Effector memory CD8-positive, alpha-beta T cell (primary cell): ENCODE results near the gene DCTN1.
"Not testable (repeated sequence)": the region's sequence is repeated elsewhere in the genome, so short reads cannot be mapped to it uniquely, and the experiment has no call there.

ENCODE experiments used
- ATAC-seq: fragments of 150-1000 bp; cut with Tn5 transposase; replicated peaks from 2 replicates; pipeline ENCODE4 v1.10.0; 2021; ENCODE audit warnings: mild to moderate bottlenecking, moderate library complexity
- DNase-seq, 3 experiments: peaks; one replicate each; pipeline ENCODE4 v3.0.0; 2021
- H3K27ac Mint-ChIP-seq, 2 donors: one replicate each; pipeline ENCODE4 v1.8.0; 2022; ENCODE audit warnings: mild to moderate bottlenecking in 2 of 2, mixed read lengths in 2 of 2, moderate library complexity in 2 of 2
- H3K27me3 Mint-ChIP-seq, 2 donors: one replicate each; pipeline ENCODE4 v1.8.0; 2022; ENCODE audit warnings: mixed read lengths in 2 of 2
- H3K36me3 Mint-ChIP-seq: one replicate; pipeline ENCODE4 v1.8.0; 2022; ENCODE audit warnings: mild to moderate bottlenecking, moderate library complexity, mixed read lengths; ENCODE audit not compliant: insufficient read depth
- H3K4me1 Mint-ChIP-seq, 2 donors: one replicate each; pipeline ENCODE4 v1.8.0; 2022; ENCODE audit warnings: low read depth in 2 of 2, mixed read lengths in 2 of 2
- H3K4me3 Mint-ChIP-seq, 2 donors: one replicate each; pipeline ENCODE4 v1.8.0; 2022; ENCODE audit warnings: mild to moderate bottlenecking in 2 of 2, mixed read lengths in 2 of 2, moderate library complexity in 2 of 2
- H3K9me3 Mint-ChIP-seq, 2 donors: one replicate each; pipeline ENCODE4 v1.8.0; 2022; ENCODE audit warnings: mixed read lengths in 2 of 2

DCTN1 gene

DNA sequence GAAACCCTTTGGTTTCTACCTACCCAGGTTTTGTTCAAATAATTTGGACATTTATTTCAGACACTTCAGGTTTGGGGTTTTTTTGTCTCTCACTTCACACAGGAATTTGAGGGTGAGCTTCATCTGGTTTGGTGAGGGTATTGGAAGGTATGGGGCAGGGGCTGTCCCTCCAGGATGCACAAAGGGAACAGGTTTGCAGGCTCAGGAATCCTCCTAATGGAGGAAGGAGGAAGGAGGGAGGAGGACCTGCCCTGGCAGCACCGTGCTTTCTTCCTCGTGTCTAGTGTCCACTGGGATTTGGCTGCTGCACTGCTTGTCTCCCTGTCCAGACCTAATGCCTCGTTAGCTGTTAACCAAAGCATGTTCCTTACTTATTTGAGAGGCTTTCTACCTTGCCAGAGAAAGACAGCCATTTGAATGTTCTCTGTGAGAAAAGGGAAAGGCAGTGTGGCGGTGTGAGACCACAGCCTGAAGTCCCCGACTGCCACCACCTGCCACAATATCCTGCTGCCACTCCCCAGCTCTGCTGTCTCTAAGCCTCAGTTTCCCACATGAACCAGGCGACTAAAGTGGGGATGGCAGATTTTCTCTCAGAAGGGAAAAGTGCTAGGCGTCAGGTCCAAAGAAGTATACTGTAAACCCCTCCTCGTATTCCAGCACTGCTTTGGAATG, 34.7 kb downstream of the DCTN1 start:
- Mint-ChIP-seq H3K36me3 (no peaks in the 10 kb centered on the region), H3K4me1 (peaks cover 0 to 2% of the 10 kb centered on the region in 2 donors), H3K27me3 (peaks cover 0 to under 1% of the 10 kb centered on the region in 2 donors), H3K9me3 (no peaks in the 10 kb centered on the region), H3K4me3 (no peak overlapping the region), H3K27ac (no peak overlapping the region)
- ATAC-seq = no peak
- no peak for DNase-seq

DNA sequence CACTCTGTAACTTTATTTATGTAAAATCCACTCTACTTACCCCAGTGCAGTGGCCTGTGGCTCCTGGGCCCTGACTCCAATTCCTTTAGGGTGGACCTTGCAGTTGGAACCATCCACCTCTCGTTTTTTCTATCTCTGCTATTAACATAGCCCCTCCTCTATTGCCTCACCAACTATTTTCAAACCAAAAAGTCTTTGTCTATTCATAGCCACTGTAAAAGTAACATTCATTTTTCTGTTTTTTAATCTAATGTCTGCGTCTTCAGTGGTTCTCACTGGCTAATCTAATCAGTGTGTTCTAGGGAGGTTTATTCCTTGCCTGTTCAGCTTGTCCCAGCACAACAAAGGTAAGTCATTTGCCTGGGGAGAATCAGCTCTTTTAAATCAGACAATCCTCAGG, 36.8 kb downstream of the DCTN1 start, which contains the start of gene SLC4A5:
SLC4A5 (minus strand) TSS at position 101 of the 400 bp plus-strand sequence. CDS start 28,393 bp downstream, outside the sequence.
- Mint-ChIP-seq H3K27me3 (peaks cover 0 to 5% of the 10 kb centered on the region in 2 donors), H3K4me3 (no peak within 1 kb of the TSS), H3K9me3 (no peaks in the 10 kb centered on the region), H3K27ac (no peak within 1 kb of the TSS), H3K36me3 (no peaks in the 10 kb centered on the region), H3K4me1 (peaks cover 0 to 2% of the 10 kb centered on the region in 2 donors)
- ATAC-seq (no peak), DNase-seq (no peak)

DNA sequence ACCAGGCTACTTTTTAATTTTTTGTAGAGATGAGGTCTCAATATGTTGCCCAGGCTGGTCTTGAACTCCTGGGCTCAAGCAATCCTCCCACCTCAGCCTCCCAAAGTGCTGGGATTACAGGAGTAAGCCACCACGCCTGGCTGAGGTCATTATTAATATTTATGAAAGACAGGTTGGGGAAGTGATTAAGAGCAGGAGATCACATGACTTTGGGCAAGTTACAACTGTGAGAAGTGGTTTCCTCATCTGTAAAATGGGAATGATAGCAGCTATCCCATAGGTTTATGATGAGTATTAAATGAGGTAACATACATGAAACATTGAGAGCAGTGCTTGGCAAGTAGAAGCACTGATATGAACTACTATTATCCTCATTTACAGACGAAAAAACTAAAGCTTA, 43.9 kb downstream of the DCTN1 start:
- not testable (repeated sequence) for DNase-seq, H3K36me3 Mint-ChIP-seq, H3K9me3 Mint-ChIP-seq, H3K4me1 Mint-ChIP-seq, H3K27me3 Mint-ChIP-seq, H3K27ac Mint-ChIP-seq, ATAC-seq, H3K4me3 Mint-ChIP-seq

DNA sequence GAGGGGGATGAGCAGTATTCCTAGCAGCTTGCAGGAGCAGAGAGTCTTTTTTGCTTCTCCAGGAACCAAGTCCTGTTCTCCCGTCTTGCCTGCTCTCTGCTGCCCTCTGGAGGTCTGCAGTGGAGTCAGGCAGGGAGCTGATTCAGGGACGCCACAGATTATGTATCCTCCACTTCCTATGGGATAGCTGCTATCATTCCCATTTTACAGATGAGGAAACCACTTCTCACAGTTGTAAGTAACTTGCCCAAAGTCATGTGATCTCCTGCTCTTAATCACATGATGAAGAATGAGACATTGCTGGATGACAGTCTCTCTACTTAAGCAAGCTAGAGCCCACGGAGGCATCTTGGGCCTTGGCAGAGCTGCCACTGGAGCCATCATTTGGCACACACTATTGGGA, 45.2 kb downstream of the DCTN1 start:
- H3K27ac Mint-ChIP-seq = no peak overlapping the region
- no peaks in the 10 kb centered on the region for H3K4me1 Mint-ChIP-seq
- DNase-seq = peak; percentile 71 to 73 (median 71)
- no peaks in the 10 kb centered on the region for H3K27me3 Mint-ChIP-seq
- ATAC-seq = peak; percentile 70
- no peaks in the 10 kb centered on the region for H3K36me3 Mint-ChIP-seq
- no peaks in the 10 kb centered on the region for H3K9me3 Mint-ChIP-seq
- no peak overlapping the region for H3K4me3 Mint-ChIP-seq

DNA sequence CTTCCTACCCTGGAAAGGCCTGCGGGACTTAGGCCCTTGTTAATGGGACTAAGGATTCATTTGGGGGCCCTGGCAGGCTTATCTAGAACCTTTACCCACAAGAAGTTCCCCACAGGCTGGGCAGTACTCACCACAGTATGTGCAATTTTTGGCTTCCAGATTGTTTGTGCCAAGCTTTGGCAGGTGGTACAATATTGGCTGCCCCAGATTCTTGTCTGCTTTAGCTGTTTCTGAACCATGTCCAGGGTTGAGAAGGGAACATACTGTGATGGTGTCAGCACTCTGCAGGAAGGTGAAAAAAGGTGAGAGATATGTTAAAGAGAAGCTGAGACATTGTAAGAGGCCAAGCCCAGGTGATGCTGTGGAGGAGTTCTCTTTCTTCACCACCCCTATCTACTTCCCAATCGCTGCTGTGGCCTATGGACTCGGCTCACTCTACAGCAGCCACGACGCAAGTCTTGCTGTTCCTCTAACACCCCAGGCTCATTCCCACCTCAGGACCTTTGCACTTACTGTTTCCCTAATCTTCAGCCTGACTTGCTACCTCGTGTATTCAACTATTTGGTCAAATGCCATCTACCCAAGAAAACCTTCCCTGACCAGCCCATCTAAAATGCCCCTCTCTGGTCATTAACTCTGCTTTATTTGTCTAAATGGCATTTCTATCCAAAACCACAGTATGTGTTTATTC, 46.1 kb downstream of the DCTN1 start:
- Mint-ChIP-seq H3K36me3 (no peaks in the 10 kb centered on the region), H3K27ac (no peak overlapping the region), H3K4me1 (no peaks in the 10 kb centered on the region), H3K9me3 (no peaks in the 10 kb centered on the region), H3K4me3 (no peak overlapping the region), H3K27me3 (no peaks in the 10 kb centered on the region)
- no peak for DNase-seq
- ATAC-seq = no peak

DNA sequence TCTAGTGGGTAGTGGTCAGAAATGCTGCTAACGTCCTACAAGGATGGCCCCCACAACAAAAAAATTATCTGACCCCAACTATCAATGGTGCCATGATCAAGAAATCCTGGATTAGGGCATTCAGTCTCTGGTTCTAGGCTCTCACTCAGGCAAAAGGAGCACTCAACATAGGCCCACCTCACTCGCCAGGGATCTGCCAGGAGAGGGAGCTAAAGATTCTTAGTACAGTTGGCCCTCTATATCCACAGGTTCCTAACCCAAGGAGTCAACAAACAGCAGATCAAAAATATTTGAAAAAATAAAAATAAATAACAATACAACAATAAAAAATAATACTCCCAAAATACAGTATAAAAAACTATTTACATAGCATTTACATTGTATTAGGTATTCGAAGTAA, 46.9 kb downstream of the DCTN1 start:
- Mint-ChIP-seq H3K36me3 (no peaks in the 10 kb centered on the region), H3K4me3 (no peak overlapping the region), H3K4me1 (no peaks in the 10 kb centered on the region), H3K27ac (no peak overlapping the region), H3K27me3 (no peaks in the 10 kb centered on the region), H3K9me3 (no peaks in the 10 kb centered on the region)
- DNase-seq (no peak), ATAC-seq (no peak)

DNA sequence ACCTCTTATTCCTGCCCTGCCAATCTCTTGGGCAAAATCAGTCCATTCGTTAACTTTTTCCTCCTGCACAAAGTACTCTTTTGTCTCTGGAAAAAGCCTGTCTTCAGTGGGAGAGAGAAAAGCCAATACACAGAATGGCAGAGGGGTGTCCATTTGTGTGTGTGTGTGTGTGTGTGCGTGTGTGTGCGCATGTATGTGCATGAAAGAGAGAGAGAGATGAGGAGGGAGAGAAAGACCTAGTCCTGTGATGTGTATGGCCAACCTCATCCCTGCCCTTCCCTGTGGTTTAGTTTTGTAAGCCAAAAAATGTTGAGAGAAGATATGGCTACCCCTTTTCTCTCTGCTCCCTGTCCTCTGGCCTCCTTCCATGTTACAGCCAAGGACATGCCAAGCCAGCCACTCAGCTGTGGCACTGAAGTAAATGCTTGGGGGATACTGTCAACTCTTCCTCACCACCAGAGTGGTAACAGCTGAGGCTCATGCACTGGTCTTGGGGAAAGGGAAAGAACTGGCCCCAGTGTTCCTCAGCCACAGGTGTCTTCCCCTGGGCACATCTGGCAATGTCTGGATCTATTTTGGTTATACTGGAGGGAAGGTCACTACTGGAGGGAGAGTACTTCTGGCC, 47.4 kb downstream of the DCTN1 start:
- no peak overlapping the region for H3K4me3 Mint-ChIP-seq
- H3K27me3 Mint-ChIP-seq = no peaks in the 10 kb centered on the region

DNA sequence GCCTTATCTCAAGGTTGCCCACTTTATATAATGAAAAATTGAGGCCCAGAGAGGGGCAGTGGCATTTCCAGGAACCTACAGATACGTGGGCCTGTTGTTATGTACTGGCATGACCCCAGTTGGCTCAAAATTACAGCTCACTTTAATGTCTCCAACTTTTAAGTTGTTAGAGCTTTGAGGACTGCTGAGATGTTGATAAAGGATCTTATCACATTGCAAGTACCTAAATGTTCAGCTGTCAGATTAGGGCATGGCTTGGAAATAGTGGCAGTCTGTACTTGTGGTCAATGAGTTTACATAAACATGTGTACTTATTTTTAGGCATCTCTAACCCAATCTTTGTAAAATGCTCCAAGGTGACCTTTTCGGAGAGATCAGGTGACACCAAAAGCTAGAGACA, 51.5 kb downstream of the DCTN1 start:
- Mint-ChIP-seq H3K9me3 (no peaks in the 10 kb centered on the region), H3K27ac (no peak overlapping the region), H3K4me1 (peaks cover 0 to 2% of the 10 kb centered on the region in 2 donors), H3K27me3 (no peaks in the 10 kb centered on the region), H3K4me3 (no peak overlapping the region), H3K36me3 (no peaks in the 10 kb centered on the region)
- no peak for ATAC-seq
- no peak for DNase-seq

More for the DNA sequence above, 47.4 kb downstream of the DCTN1 start:
- Mint-ChIP-seq H3K9me3 (no peaks in the 10 kb centered on the region), H3K36me3 (no peaks in the 10 kb centered on the region), H3K27ac (peak overlapping the region in 1 of 2 donors; percentile 2), H3K4me1 (no peaks in the 10 kb centered on the region)
- DNase-seq (no peak), ATAC-seq (no peak)

DNA sequence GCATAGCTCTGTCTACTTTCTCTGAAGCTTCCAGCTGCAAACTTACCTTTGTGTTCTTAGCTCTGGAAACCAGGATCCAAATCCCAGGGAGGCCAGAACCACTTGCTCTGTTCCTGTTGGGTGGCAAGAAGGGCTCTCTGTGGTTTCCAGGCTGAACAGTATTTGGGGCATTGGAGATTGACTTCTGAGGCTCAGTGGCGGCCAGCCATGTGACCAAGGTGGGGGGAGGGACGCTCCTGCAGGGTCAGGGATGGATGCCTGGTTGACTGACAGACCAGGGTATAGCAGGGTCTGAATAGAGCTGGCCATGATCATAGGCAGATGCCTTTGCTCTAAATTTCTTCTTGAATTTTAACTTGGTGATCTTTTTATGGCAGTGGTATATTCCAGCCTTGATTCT, 52.0 kb downstream of the DCTN1 start:
- ATAC-seq = no peak
- H3K27me3 Mint-ChIP-seq = no peaks in the 10 kb centered on the region
- DNase-seq = no peak
- peaks cover 0 to 2% of the 10 kb centered on the region in 2 donors for H3K4me1 Mint-ChIP-seq
- H3K36me3 Mint-ChIP-seq = no peaks in the 10 kb centered on the region
- no peak overlapping the region for H3K27ac Mint-ChIP-seq
- H3K9me3 Mint-ChIP-seq = no peaks in the 10 kb centered on the region
- H3K4me3 Mint-ChIP-seq = no peak overlapping the region

DNA sequence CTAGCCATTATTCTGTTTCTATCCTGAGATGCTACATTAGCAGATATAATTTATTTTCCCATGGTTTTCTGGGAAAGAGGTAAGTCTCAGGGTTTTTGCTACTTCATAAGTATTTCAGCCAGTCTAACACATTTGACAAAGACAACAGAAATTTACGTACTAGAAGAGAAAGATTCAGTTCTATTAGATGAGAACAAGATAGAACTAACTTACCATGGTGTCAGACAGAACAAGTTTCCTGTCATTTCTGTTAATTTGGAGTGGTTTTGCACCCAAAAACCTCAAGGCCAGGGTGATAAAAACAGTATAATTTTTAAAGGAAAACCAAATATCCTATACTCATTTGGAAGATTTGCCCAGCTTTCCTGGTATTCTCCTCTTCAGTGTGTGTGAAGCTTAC, 52.5 kb downstream of the DCTN1 start:
- peaks cover 0 to 2% of the 10 kb centered on the region in 2 donors for H3K4me1 Mint-ChIP-seq
- no peak overlapping the region for H3K4me3 Mint-ChIP-seq
- no peaks in the 10 kb centered on the region for H3K36me3 Mint-ChIP-seq
- H3K27me3 Mint-ChIP-seq = no peaks in the 10 kb centered on the region
- H3K9me3 Mint-ChIP-seq = no peaks in the 10 kb centered on the region
- H3K27ac Mint-ChIP-seq = no peak overlapping the region
- DNase-seq (no peak), ATAC-seq (no peak)

DNA sequence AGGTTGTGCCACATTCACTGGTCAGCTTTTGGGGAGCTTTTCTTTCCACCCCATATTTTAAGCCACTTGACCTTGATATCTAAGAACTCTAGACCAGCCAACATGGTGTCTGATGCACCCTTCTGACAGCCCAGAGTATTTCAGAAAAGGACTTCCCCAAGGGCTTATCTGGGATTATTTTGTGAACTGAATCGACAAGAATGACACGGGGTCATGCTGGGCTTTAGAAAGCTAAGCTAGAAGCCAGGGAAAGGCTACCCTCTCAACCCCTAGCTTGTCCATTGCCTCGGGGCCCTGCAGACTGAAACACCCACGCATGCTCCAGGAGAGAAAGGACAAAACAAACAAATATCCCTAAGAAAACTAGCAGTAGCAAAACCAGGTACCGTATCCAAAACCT, 52.9 kb downstream of the DCTN1 start:
- Mint-ChIP-seq H3K27ac (no peak overlapping the region), H3K4me3 (no peak overlapping the region), H3K27me3 (no peaks in the 10 kb centered on the region), H3K36me3 (no peaks in the 10 kb centered on the region), H3K9me3 (no peaks in the 10 kb centered on the region), H3K4me1 (peaks cover 0 to 2% of the 10 kb centered on the region in 2 donors)
- ATAC-seq (no peak), DNase-seq (no peak)

DNA sequence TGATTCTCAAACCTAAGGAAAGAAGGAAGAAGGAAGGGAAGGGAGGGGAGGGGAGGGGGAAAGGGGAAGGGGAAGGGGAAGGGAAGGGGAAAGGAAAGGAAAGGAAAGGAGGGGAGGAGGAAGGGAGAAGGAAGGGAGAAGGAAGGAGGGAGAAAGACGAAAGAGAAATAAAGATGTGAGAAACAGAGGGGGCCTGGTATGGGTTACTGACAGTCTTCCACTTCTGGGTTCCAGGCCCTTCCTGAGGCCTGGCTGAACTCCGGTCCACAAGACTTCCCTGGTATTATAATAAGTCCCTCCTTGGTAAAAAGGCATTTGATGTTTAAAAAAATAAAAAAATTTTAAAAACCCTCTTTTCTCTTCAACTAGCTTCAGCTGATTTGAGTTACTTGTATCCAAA, 54.3 kb downstream of the DCTN1 start:
- H3K27ac Mint-ChIP-seq = no peak overlapping the region
- peaks cover 0 to 2% of the 10 kb centered on the region in 2 donors for H3K4me1 Mint-ChIP-seq
- no peak overlapping the region for H3K4me3 Mint-ChIP-seq
- H3K9me3 Mint-ChIP-seq = no peaks in the 10 kb centered on the region
- H3K36me3 Mint-ChIP-seq = no peaks in the 10 kb centered on the region
- H3K27me3 Mint-ChIP-seq = no peaks in the 10 kb centered on the region
- no peak for ATAC-seq
- DNase-seq = no peak

DNA sequence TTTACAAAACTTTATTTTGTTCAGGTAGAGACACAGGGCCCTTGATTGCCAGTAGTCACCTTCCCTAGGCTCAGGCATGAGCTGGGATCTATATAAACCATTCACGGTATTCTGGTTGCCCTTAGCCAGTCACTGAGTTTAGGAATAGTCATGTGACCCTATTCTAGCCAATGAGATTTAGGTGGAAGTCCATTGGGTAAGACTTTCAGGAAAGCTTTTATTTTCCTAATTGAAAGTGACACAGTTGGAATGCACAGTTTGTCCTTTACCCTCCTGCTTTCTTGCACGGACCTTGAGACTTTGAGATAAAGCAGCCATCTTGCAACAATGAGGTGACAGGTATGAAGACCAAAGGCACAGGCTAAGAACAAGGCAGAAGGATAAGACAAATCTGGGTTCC, 58.4 kb downstream of the DCTN1 start:
- Mint-ChIP-seq H3K9me3 (no peaks in the 10 kb centered on the region), H3K27ac (no peak overlapping the region), H3K4me3 (no peak overlapping the region), H3K27me3 (no peaks in the 10 kb centered on the region), H3K36me3 (no peaks in the 10 kb centered on the region), H3K4me1 (no peaks in the 10 kb centered on the region)
- DNase-seq = no peak
- no peak for ATAC-seq

DNA sequence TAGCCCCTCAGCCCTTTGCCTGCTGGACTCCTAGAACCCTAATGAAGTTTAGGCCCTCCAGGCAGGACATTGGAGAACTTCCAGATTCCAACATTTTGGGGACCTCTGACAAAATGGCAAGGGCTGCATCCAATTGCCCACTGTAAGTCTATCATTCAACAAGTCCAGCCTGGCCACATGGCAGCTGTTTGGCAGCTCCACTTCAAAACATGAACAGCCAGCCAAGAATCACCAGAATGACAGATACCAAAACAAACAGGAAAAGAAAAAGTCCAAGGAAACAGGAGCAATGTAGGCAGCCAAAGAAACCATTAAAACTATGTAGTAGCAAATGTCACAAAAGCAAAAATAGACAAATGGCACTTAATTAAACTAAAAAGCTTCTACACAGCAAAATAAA, 62.4 kb downstream of the DCTN1 start:
- Mint-ChIP-seq H3K4me1 (no peaks in the 10 kb centered on the region), H3K36me3 (peaks cover 3% of the 10 kb centered on the region), H3K27ac (no peak overlapping the region), H3K27me3 (no peaks in the 10 kb centered on the region), H3K4me3 (no peak overlapping the region), H3K9me3 (no peaks in the 10 kb centered on the region)
- no peak for DNase-seq
- ATAC-seq = no peak
